ENCODE measurements around the gene DGKI.

The DGKI gene

DNA sequence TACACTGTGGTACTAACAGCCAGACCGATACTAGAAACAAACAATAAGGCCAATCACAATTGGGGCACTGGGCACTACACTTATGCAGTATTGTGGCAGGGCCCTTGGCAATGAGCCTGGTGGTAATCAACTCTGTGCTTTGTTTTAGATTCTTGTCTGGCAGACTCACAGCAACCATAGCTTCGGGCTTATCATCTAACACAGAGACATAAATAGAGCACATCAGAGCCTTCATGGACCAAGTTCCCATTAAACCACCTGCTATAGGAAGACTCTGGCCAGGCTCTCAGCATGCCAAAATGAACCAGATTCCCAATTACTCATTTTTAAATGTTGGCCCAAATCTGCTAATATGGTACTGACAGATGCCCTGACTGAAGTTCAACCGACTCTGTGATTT lies 218.6 kb downstream of the DGKI start:
- no peak overlapping the region for H3K9ac ChIP-seq (ENCODE audit: low read length)
- no peak overlapping the region for H3K4me3 ChIP-seq (ENCODE audit: insufficient read depth in 1 of 2, low read depth in 1 of 2, low read length in 2 of 2)
- 92% methylated on average over 3 of the region's 3 CpGs for whole genome bisulfite sequencing
- no peak for DNase-seq
- H2BK120ac ChIP-seq (ENCODE audit: low read depth, low read length) = no peak overlapping the region
- no peak overlapping the region for H2AK5ac ChIP-seq (ENCODE audit: low read length, severe bottlenecking)
- no peak overlapping the region for H3K14ac ChIP-seq (ENCODE audit: low read length in 2 of 2)
- no peaks in the 10 kb centered on the region for H3K9me3 ChIP-seq (ENCODE audit: control insufficient read depth, low read length)
- H4K8ac ChIP-seq (ENCODE audit: low read length) = no peak overlapping the region
- H3K23ac ChIP-seq (ENCODE audit: low read length in 2 of 2) = no peak overlapping the region
- H2AFZ ChIP-seq (ENCODE audit: low read depth, low read length) = no peak overlapping the region
- H3K27me3 ChIP-seq (ENCODE audit: control insufficient read depth in 1 of 2, insufficient read depth in 1 of 2, low read length in 2 of 2) = no peaks in the 10 kb centered on the region
- H3K4me2 ChIP-seq (ENCODE audit: low read length, poor library complexity, severe bottlenecking) = no peak overlapping the region
- H3K79me1 ChIP-seq (replicated peaks; ENCODE audit: low read length, poor library complexity, severe bottlenecking) = no peaks in the 10 kb centered on the region
- no peak overlapping the region for H2BK15ac ChIP-seq (ENCODE audit: low read depth, poor library complexity, severe bottlenecking)
- no peak overlapping the region for H4K91ac ChIP-seq (ENCODE audit: low read length)
- no peak overlapping the region for H3K4ac ChIP-seq (ENCODE audit: low read depth in 1 of 2, low read length in 2 of 2)
- H3K27ac ChIP-seq (ENCODE audit: low read length, poor library complexity, severe bottlenecking) = no peak overlapping the region
- no peak overlapping the region for H3K18ac ChIP-seq (ENCODE audit: low read depth in 1 of 2, low read length in 2 of 2)
- H2BK5ac ChIP-seq (ENCODE audit: low read depth, low read length, poor library complexity, severe bottlenecking) = no peak overlapping the region
- H3K4me1 ChIP-seq (ENCODE audit: control insufficient read depth, insufficient read depth, low read depth, low read length) = no peaks in the 10 kb centered on the region
- no peak overlapping the region for H2BK12ac ChIP-seq (ENCODE audit: low read length in 2 of 2)
- H3K36me3 ChIP-seq (ENCODE audit: control insufficient read depth in 1 of 2, insufficient read depth in 2 of 2, low read depth in 1 of 2, low read length in 2 of 2) = no peaks in the 10 kb centered on the region

DNA sequence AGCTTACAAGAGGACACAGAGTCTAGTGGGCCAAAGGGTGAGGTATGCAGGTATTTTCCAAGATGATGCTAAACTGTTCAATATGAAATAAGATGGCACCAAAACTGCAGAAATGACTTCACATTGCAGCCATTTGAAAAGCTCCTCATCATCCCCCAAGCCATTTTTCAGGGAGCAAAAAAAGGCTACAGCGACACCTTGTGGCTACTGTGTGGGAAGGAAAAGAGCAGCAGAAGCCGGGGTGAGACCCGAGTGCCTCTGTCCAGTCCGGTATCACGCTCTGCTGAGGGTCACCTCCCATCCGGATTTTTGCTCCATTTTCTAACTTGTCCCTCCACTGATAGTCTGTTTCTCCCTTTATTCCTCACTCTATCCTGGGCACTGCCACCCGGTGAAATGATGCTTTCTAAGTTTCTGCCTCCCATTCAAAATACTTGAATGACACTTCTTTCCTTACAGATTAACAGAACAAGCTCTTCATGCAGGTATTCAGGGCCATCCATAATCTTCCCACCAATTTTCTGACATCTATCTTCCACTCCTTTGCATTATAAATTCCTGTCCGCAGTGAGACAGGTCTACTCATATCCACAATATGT lies 220.2 kb downstream of the DGKI start:
- Histone ChIP-seq H2BK120ac (ENCODE audit: low read depth, low read length) (no peak overlapping the region), H3K27ac (ENCODE audit: low read length, poor library complexity, severe bottlenecking) (no peak overlapping the region), H3K27me3 (ENCODE audit: control insufficient read depth in 1 of 2, insufficient read depth in 1 of 2, low read length in 2 of 2) (no peaks in the 10 kb centered on the region), H3K4ac (ENCODE audit: low read depth in 1 of 2, low read length in 2 of 2) (no peak overlapping the region), H2BK12ac (ENCODE audit: low read length in 2 of 2) (no peak overlapping the region), H3K79me1 (replicated peaks; ENCODE audit: low read length, poor library complexity, severe bottlenecking) (no peaks in the 10 kb centered on the region), H3K36me3 (ENCODE audit: control insufficient read depth in 1 of 2, insufficient read depth in 2 of 2, low read depth in 1 of 2, low read length in 2 of 2) (no peaks in the 10 kb centered on the region), H3K9me3 (ENCODE audit: control insufficient read depth, low read length) (no peaks in the 10 kb centered on the region), H2AFZ (ENCODE audit: low read depth, low read length) (no peak overlapping the region), H3K14ac (ENCODE audit: low read length in 2 of 2) (no peak overlapping the region), H2AK5ac (ENCODE audit: low read length, severe bottlenecking) (no peak overlapping the region), H3K18ac (ENCODE audit: low read depth in 1 of 2, low read length in 2 of 2) (no peak overlapping the region), H4K91ac (ENCODE audit: low read length) (no peak overlapping the region), H4K8ac (ENCODE audit: low read length) (no peak overlapping the region), H3K4me2 (ENCODE audit: low read length, poor library complexity, severe bottlenecking) (no peak overlapping the region), H2BK5ac (ENCODE audit: low read depth, low read length, poor library complexity, severe bottlenecking) (no peak overlapping the region), H2BK15ac (ENCODE audit: low read depth, poor library complexity, severe bottlenecking) (no peak overlapping the region), H3K9ac (ENCODE audit: low read length) (no peak overlapping the region), H3K4me3 (ENCODE audit: insufficient read depth in 1 of 2, low read depth in 1 of 2, low read length in 2 of 2) (no peak overlapping the region), H3K23ac (ENCODE audit: low read length in 2 of 2) (no peak overlapping the region), H3K4me1 (ENCODE audit: control insufficient read depth, insufficient read depth, low read depth, low read length) (no peaks in the 10 kb centered on the region)
- 14% methylated on average over 7 of the region's 8 CpGs for WGBS
- peak; percentile 65 for DNase-seq

DNA sequence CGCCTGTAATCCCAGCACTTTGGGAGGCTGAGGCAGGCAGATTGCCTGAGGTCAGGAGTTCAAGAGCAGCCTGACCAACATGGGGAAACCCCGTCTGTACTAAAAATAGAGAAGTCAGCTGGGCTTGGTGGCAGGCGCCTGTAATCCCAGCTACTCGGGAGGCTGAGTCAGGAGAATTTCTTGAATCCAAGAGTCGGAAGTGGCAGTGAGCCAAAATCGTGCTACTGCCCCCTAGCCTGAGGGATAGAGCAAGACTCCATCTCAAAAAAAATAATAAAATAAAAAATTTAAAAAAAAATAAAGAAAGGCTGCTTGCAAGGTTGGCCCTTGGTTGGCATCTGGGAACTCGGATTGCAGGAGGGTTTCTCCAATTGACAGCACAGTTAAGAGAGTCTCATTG lies 221.6 kb downstream of the DGKI start:
- Histone ChIP-seq H4K8ac (ENCODE audit: low read length) (no peak overlapping the region), H3K14ac (ENCODE audit: low read length in 2 of 2) (no peak overlapping the region), H3K18ac (ENCODE audit: low read depth in 1 of 2, low read length in 2 of 2) (no peak overlapping the region), H2BK120ac (ENCODE audit: low read depth, low read length) (no peak overlapping the region), H3K79me1 (replicated peaks; ENCODE audit: low read length, poor library complexity, severe bottlenecking) (no peaks in the 10 kb centered on the region), H3K4me3 (ENCODE audit: insufficient read depth in 1 of 2, low read depth in 1 of 2, low read length in 2 of 2) (no peak overlapping the region), H2AFZ (ENCODE audit: low read depth, low read length) (no peak overlapping the region), H2AK5ac (ENCODE audit: low read length, severe bottlenecking) (no peak overlapping the region), H2BK15ac (ENCODE audit: low read depth, poor library complexity, severe bottlenecking) (no peak overlapping the region), H3K27me3 (ENCODE audit: control insufficient read depth in 1 of 2, insufficient read depth in 1 of 2, low read length in 2 of 2) (no peaks in the 10 kb centered on the region), H3K4ac (ENCODE audit: low read depth in 1 of 2, low read length in 2 of 2) (no peak overlapping the region), H3K36me3 (ENCODE audit: control insufficient read depth in 1 of 2, insufficient read depth in 2 of 2, low read depth in 1 of 2, low read length in 2 of 2) (no peaks in the 10 kb centered on the region), H3K9ac (ENCODE audit: low read length) (no peak overlapping the region), H3K23ac (ENCODE audit: low read length in 2 of 2) (no peak overlapping the region), H3K9me3 (ENCODE audit: control insufficient read depth, low read length) (no peaks in the 10 kb centered on the region), H2BK12ac (ENCODE audit: low read length in 2 of 2) (no peak overlapping the region), H4K91ac (ENCODE audit: low read length) (no peak overlapping the region), H2BK5ac (ENCODE audit: low read depth, low read length, poor library complexity, severe bottlenecking) (no peak overlapping the region), H3K4me1 (ENCODE audit: control insufficient read depth, insufficient read depth, low read depth, low read length) (no peaks in the 10 kb centered on the region), H3K4me2 (ENCODE audit: low read length, poor library complexity, severe bottlenecking) (no peak overlapping the region), H3K27ac (ENCODE audit: low read length, poor library complexity, severe bottlenecking) (no peak overlapping the region)
- DNase-seq = peak; percentile 41
- 82% methylated on average over 6 of the region's 7 CpGs for WGBS

DNA sequence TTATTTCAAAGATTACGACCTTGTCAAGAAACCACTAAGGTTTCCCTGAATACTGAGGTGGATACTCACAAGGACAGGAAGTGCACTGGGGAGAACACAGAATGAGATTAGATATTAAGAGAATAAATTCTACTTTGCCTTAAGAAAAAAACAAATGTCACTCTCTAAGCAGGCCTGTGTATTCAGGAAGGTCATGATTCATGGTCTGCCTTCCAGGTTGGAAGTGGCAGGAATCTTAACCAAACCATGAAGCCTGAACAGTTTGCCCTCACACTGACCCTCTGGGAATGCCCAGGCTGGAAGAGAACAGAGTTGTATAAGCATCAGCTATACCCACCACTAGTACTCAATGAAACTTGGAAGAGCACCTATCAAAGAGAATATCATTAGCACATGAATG lies 227.6 kb downstream of the DGKI start:
- Histone ChIP-seq H2BK12ac (ENCODE audit: low read length in 2 of 2) (no peak overlapping the region), H2BK15ac (ENCODE audit: low read depth, poor library complexity, severe bottlenecking) (no peak overlapping the region), H2BK120ac (ENCODE audit: low read depth, low read length) (no peak overlapping the region), H4K8ac (ENCODE audit: low read length) (no peak overlapping the region), H3K23ac (ENCODE audit: low read length in 2 of 2) (no peak overlapping the region), H3K4me1 (ENCODE audit: control insufficient read depth, insufficient read depth, low read depth, low read length) (no peaks in the 10 kb centered on the region), H3K4ac (ENCODE audit: low read depth in 1 of 2, low read length in 2 of 2) (no peak overlapping the region), H3K4me3 (ENCODE audit: insufficient read depth in 1 of 2, low read depth in 1 of 2, low read length in 2 of 2) (no peak overlapping the region), H3K27ac (ENCODE audit: low read length, poor library complexity, severe bottlenecking) (no peak overlapping the region), H2AK5ac (ENCODE audit: low read length, severe bottlenecking) (no peak overlapping the region), H3K79me1 (replicated peaks; ENCODE audit: low read length, poor library complexity, severe bottlenecking) (no peaks in the 10 kb centered on the region), H3K9me3 (ENCODE audit: control insufficient read depth, low read length) (no peaks in the 10 kb centered on the region), H3K4me2 (ENCODE audit: low read length, poor library complexity, severe bottlenecking) (no peak overlapping the region), H3K27me3 (ENCODE audit: control insufficient read depth in 1 of 2, insufficient read depth in 1 of 2, low read length in 2 of 2) (no peaks in the 10 kb centered on the region), H4K91ac (ENCODE audit: low read length) (no peak overlapping the region), H3K36me3 (ENCODE audit: control insufficient read depth in 1 of 2, insufficient read depth in 2 of 2, low read depth in 1 of 2, low read length in 2 of 2) (no peaks in the 10 kb centered on the region), H3K18ac (ENCODE audit: low read depth in 1 of 2, low read length in 2 of 2) (no peak overlapping the region), H3K14ac (ENCODE audit: low read length in 2 of 2) (no peak overlapping the region), H2BK5ac (ENCODE audit: low read depth, low read length, poor library complexity, severe bottlenecking) (no peak overlapping the region), H3K9ac (ENCODE audit: low read length) (no peak overlapping the region), H2AFZ (ENCODE audit: low read depth, low read length) (no peak overlapping the region)
- WGBS = no CpG with 5 or more reads among the region's 1 CpG
- no peak for DNase-seq
